CD4-positive, alpha-beta T cell treated with Interleukin-2 at 100 ng/mL for 4 hours (primary cell): ENCODE measurements around the gene FUT9.

Experiments used
- DNase-seq: peaks from one replicate; pipeline ENCODE4 v3.0.0-alpha.2; 2020; ENCODE audit warnings: low spot score

FUT9 gene

GRCh38 chr6:96015518-96016333 is at the start of gene FUT9:
Gene FUT9, plus strand, starts transcription at chr6:96015974. Its CDS starts 187,182 bp downstream, at chr6:96203156.
- DNase-seq = no peak

DNA sequence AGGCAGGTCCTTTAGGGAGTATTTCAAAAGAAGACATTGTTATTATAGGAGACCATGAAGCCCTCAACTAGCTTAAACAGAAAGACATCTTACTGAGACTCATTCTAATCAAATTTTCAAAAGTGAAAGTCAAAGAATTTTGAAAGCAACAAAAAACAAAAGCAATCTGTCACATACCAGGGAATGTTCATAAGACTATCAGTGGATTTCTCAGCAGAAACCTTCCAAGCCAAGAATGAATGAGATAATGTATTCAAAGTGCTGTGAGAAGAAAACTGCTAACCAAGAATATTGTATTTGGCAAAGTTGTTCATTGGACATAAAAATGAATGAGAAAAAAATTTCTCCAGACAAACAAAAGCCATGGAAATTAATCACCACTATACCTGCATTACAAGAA is 48.2 kb upstream of the FUT9 start:
- no peak for DNase-seq

GRCh38 chr6:95973976-95974375 is 41.8 kb upstream of the FUT9 start:
- DNase-seq = no peak

DNA sequence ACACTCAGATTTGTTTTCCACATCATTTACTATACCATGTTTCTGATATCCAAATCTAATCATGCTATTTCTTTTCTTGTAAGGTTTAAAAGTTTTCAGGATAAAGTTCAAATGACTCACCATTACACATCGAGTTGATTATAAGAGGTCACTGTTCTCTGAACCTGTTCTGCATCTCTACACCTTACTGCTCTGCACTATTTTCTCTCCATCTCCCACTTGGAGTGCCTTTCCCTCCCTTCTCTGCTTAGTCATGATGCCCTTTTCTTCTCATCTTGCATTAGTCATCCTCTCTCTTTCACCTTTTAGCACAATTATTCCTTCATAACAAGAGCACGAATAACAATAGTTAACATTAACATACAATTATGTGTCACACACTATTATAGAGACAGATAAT is 37.5 kb upstream of the FUT9 start:
- DNase-seq = no peak

GRCh38 chr6:95991906-95992305 is 23.9 kb upstream of the FUT9 start:
- no peak for DNase-seq

GRCh38 chr6:95994151-95994550 is 21.6 kb upstream of the FUT9 start:
- no peak for DNase-seq

- no peak for DNase-seq
Observed at GRCh38 chr6:95998133-95998532, 17.6 kb upstream of the FUT9 start.

DNA sequence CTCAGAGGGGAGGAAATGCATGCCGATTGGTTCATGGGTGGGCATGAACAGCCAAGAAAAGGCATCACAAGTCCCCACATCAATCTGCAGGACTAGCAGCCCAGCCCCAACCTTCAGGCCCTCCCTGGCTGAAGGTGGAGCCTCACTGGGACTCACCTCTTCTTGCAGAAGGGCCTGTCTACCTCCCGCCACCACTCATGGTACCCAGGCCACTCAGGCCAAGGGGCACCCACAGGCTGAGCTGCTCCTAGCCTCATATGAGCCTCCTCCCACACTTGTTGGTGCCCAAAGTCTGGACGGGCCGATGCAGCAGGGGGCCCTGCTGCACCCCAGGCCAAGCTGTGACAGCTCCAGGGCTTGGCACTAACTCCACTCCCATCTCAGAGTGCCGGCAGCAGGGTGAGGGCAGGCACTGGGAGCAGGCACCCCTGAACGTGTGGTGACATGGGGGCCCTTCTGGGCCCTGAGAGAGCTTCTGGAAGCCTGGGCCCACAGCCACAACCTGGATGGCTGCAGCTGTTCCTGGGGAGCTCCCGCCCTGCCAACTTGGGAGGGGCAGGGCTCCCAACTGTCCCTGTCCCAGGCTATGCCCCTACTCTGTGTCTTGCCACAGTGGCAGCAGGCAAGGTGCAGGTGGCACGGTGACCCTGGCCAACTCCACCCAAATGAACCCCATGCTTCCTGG is 13.7 kb upstream of the FUT9 start:
- no peak for DNase-seq

GRCh38 chr6:96002576-96002910 is 13.2 kb upstream of the FUT9 start:
- DNase-seq = no peak

- DNase-seq = no peak
Observed at GRCh38 chr6:96002912-96003311, 12.9 kb upstream of the FUT9 start.

- no peak for DNase-seq
Observed at GRCh38 chr6:96007663-96008062, 8.1 kb upstream of the FUT9 start.

DNA sequence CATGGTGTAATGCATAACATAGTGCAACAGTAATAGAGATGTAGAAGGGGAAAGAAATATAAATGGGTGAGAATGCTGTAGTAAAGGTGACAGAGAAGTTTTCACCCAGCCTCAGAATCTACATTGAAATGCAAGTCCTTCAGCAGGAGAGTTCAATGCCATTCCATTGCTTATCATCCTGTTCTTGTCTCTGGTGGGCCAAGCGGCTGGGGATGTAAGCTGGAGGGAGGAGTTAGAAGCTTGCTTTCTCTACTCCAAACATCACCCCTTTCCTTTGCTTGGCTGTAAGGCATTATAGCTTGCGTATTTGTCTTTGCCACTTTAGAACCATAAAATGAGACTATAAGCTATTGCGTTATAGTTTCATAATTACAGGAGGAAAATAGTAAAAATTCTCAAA is 2.2 kb upstream of the FUT9 start:
- no peak for DNase-seq

DNA sequence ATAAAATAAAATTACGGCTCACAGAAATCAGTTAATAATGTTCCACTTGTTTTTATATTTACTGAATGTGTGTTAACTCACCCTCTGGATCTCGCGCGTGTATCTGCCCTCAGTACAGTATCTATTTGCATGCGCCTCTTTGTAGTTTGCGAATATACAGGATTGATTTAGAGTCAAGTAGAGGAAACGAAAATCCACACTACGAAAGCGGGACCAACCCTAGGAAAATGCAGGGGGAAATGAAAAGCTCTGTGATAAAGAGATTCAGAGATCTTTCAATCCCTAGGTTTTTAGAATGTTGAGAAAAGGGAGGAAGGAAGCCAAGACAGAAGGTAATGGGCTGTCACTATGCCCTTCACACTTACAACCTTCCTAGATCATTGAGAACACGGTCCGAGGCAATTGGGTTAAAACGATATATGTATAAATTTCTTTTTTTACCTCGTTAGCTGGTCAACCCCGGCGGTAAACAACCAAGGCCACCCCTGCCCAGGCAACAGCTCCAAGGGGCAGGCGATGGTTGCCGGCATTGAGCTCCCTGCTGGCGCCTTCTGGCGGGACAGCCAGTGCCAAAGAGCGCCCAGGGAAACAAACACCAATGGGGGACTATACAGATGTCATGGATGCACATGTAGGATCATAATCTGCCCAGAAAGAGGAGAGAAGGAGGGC is 792 bp upstream of the FUT9 start:
- DNase-seq = no peak

DNA sequence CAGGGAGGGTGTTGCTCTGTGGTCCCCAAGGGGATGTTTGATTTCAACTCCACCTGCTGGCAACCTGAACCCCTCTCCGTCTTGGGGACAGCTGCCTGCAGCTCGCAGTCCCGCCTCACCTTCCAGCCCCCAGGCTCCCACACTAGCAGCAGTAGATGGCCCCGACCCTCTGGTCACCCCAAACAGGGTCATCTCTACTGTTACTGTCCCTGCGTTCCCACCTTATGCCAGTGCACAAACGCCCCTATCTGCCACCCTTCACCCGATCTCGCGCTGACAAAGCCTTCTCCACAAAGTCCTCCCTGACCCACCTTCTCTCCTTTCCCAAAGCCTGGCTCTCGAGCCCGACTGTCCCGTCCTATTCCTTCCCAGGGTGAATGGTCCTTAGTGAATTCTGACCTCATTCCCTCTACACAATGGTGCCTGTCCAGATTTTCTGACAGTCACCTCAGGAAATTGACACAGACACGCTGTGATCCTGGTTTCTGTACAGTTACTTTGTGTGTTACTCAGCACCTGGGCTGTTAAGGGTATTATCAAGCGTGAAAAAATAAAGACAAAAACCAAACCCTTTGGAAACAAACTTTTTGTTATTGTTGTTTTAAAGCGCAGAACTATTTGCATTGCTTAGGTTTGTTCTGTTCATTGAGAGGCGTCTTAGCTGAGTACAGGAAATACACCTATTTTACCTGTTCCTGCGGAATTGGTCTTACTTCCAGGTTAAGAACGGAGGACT is 728 bp downstream of the FUT9 start:
- DNase-seq = no peak

DNA sequence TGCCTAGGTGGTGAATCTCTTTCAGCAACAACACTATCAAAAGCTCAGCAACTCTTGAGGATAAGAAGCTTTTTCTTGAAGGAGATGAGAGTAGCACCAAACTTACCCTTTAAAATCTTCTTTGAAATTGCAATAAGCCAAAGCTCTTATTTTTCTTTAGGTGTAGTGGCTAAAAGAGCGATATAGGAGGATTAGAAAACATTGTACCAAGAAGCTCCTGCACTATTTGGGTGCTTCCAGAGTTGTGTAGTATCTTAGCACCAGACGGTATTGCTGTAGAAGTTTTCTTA is 1.2 kb downstream of the FUT9 start:
- DNase-seq = no peak

- DNase-seq = no peak
Observed at GRCh38 chr6:96022225-96022624, 6.5 kb downstream of the FUT9 start.

GRCh38 chr6:96032661-96033060 is 16.9 kb downstream of the FUT9 start:
- DNase-seq = no peak

GRCh38 chr6:96051555-96051954 is 35.8 kb downstream of the FUT9 start:
- no peak for DNase-seq

DNA sequence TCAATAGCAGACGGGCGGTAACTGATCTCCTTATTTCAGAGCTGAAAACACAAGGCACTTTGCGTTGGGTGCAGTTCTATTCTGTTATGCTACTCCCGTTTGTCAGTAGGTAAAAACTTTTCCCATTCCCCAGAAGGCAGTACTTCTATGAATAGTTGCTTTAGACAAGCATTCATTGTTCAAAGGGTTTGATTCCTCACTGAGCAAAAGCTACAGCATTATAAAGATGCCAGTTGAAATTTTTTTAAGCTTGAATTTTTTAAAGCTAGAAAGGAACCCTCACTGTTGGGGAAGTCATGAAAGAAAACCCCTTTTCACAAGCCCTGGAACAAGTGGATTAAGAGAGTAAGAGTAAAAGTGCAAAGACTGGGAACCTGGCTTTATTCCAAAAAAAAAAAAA is 42.3 kb downstream of the FUT9 start:
- DNase-seq = no peak

DNA sequence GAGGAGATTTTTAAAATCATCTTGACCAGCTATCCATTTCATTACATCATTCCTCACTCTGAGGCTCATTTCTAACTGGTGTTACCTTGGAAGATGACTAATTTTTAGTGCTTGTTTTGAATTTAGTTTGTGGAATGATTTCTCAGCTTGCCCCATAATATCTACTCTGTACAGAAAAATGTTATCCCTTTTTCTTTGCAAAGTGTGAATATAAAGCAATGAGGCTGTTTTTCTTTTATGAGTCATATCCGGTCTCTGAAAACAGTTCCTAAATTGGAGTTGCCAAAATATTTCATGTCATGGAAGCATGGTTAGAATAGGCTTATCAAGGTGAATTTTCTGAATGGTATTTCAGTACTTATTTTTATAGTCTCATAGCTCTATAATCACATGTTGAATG is 43.8 kb downstream of the FUT9 start:
- no peak for DNase-seq

DNA sequence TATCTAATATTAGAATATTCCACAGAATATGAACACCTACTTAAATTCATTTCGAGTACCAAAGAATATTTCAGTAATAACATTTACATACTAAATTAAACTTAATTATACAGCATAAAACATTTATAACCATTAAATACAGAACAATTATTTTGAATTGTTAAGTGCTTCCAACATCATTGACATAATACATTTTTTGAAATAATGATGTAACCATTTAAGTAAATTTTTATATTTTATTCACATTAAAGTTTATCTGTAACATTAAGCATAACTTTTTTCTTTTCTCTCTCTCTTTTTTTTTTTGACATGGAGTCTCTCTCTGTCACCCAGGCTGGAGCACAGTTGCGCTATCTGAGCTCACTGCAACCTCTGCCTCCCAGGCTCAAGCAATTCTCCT is 44.5 kb downstream of the FUT9 start:
- DNase-seq = no peak

DNA sequence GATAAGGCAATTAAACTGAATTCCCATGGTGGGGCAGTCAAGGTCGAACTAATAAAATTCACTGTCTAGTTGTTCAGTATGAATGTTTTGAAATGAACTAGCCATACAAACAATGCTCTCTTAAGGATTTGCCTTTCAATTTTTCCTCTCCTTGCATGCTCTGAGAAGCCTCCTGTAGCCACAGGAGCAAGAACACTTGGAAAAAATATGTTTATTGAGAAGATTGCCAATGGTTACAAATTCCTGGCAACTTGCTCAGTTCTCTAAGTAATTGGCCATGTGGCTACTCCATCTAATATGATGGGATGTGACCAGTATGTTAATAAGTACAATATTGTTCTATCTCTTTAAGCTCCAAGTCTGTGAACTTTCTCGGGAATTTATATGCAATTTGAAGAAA is 49.4 kb downstream of the FUT9 start:
- DNase-seq = no peak

- no peak for DNase-seq
Observed at GRCh38 chr6:96066376-96066775, 50.6 kb downstream of the FUT9 start.
